Mesenteric fat pad (tissue), 1 donor: Measurements from ENCODE around the gene EXOSC2. TPM values are rescaled to one million over a fixed set of nuclear protein-coding genes. Genes with fewer than 3 reads are reported as not detected.

Experiments used
- DNase-seq: peaks from one replicate; pipeline ENCODE4 v3.0.0-alpha.2; 2020; ENCODE audit warnings: low spot score
- total RNA-seq: library from RNA; stranded (reverse); fragmentation: NEBNext Ultra II Directional; extraction: Animal tissue kit (Norgen Biotek cat#: 25700); gene quantifications from one replicate; pipeline ENCODE4 v1.2.1, GENCODE V29; 2021
- donor health status: DM: yes; HTN: yes; CAD: no.

The EXOSC2 gene
- total RNA-seq, 1 donor from 2014 or later, result 21.2 TPM

DNA sequence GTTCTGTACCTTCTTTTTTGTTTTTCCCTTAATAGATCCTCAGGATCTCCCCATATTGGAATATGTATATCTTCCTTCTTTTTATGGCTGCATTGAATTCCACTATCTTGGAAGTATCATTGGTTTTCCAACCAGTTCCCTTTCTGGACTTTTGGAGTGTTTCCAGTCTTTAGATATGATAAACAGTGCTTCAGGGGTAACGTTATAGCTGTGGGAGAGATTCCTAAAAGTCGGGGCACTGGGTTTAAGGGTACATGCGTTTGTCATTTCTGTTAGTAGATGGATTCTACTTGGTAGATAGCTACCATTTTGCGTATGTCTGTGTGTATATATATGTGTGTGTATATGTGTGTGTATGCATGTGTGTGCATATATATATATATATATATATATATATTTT, 42.0 kb downstream of the EXOSC2 start:
- DNase-seq, result no peak

DNA sequence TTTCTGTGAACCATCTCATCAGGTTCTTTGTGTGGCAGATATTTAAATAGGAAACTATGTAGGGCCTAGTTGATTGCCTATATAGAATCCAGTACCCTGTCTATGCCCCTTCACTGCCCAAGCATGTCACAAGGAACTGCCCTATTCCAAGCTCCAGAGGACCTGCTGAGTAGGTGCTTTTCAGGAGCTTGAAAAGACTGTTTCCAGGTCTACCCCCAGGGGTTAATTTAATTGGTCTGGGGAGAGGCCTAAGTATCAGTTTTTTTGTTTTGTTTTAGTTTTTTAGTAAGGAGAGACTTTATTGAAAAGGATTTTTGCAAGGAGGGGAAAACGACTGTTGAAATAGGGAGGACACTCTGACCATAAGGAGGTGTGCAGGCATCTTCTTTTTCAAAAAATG, 43.3 kb downstream of the EXOSC2 start:
- no peak for DNase-seq

DNA sequence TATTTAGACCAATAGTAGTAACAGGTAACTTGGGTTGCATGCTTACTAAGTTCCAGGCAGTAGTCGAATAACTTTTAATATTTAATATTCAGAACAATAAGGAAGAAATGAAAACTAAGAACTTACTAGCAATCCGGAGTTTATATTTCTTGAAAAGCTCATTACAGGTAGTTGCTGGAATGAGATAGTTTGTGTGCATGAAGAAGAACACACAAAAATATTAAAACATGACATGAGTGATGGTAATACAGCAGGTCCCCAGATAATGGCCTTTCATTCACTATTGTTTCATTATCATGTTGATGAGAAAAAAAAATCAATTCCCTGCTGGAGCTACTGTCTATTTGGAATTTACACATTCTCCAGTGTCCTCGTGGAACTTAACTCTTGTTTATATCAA, 44.7 kb downstream of the EXOSC2 start:
- no peak for DNase-seq

DNA sequence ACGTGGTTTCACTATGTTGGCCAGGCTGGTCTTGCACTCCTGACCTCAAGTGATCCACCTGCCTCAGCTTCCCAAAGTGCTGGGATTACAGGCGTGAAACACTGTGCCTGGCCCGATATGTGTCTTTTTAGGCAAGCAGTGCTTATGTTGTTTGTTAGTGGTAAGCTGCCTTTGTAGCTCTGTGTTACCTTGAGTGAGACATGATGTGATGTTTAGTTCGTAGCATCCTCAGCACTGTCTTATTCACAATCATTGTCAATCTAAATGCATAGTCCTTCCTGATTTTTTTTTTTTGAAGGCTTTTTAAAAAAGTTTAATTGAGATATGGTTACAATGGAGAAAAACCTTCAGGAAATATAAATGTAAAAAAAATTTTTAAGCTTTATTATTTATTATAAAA, 45.5 kb downstream of the EXOSC2 start:
- no peak for DNase-seq

DNA sequence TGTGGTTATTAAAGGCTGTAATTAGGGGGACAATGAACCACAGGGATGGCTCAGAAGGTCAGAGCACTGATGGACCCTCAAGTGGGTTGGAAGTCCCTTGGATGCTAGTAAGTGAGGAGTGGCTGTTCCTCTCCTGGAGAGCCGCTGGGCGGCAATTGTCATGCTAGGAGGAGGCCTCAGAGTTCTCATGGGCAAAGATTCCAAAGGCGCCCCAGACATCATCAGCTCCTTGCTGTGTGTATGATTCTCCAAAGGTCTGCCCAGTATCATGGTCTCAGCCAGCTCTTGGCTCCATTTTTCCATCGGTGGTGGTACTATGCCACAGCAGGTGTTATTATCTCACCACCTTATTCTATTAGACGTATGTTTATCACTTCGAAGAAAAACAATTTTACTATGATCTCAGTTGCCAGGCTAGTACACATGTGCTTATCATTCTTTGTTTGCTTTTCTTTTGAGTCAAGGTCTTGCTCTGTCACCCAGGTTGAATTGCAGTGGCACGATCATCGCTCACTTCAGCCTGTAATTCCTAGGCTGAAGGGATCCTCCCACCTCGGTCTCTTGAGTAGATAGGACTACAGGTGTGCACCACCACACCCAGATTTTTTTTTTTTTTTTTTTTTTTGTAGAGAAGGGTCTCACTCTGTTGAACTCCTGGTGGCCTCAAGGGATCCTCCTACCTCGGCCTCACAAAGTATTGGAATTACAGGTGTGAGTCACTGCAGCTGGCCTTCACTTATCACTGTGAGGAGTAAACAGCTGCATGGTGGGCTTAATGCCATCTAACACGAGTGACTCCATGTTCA, 46.8 kb downstream of the EXOSC2 start:
- no peak for DNase-seq

DNA sequence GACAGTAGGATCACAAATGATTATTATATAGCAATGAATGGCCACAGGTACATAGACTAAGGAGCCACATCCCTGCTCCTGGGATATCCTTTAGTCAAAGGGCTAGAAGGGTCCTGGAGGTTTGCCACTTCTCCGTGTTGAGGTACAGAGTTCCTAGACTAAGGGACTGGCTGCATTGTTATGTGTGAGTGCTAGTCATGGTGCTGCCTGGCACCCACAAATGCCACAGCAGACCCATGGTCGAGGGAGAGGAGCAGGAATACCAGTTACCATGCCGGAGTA, 47.4 kb downstream of the EXOSC2 start:
- no peak for DNase-seq

DNA sequence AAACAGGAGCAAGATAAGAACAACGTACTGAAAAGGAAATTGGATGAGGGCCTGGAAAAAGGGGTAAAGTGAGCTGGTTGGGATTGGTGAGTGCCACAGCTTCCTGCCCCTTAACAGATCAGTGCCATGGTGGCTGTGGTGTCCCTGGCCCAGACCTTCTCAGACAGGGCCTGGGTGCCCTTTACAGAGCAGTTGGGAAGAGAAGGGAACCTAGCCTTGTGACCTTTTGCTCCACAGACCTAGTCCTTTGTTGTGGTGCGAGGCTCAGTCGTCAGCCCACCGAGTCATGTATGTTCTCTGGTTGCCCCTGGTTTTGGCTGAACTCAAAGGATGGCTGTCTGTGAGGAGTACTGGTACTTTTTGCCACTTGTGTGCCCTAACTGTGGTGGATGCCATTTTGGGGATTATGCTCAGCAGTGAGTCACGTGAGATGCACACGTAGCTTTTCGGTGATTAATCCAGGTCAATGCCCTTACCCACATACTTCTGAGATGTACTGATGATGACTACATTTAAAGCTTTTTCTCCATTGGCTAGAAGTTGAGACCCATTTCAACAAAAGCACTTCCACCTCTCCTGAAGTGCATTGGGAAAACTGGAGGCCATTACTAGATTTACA, 48.4 kb downstream of the EXOSC2 start:
- DNase-seq, result no peak

DNA sequence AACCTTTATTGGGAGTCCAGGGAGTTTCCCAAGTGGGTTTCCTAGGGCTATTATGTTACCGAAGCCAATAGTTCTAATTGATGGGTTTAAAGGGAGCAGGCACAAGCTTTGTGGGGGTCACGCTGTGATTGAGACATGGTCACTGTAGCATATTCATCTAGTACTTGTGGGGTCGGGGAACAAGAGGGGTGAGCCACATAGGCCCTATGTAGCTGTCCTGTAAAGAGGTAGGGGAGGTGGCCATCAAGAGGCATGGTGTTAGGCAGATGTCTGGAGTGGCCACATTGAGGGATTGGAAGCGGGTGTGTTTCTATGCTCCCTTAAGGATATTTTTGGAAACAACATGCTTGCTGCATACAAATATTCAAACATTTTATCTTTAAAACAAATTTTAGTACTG, 50.1 kb downstream of the EXOSC2 start:
- no peak for DNase-seq

DNA sequence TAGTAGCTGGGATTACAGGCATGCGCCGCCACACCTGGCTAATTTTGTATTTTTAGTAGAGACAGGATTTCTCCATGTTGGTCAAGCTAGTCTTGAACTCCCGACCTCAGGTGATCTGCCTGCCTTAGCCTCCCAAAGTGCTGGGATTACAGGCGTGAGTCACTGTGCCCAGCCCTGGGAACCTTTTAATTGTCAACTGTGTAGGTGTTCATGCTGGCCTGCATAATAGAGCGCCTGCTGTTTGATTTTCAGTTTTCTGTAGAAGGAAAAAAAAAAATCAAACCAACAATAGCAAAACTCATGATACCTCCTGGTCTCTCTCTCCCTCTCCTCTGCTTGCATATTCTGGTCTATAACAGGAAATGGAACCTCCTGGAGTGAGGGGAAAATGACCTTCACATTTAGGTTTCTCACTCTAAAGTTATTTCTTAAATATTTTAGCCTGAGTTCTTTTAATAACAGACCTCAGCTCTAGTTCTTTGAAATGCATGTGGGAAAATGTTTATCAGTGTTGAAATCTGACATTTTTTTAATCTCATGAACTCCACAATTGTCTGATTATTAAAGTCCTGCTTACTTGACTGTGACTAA, 51.7 kb downstream of the EXOSC2 start:
- DNase-seq, result no peak

DNA sequence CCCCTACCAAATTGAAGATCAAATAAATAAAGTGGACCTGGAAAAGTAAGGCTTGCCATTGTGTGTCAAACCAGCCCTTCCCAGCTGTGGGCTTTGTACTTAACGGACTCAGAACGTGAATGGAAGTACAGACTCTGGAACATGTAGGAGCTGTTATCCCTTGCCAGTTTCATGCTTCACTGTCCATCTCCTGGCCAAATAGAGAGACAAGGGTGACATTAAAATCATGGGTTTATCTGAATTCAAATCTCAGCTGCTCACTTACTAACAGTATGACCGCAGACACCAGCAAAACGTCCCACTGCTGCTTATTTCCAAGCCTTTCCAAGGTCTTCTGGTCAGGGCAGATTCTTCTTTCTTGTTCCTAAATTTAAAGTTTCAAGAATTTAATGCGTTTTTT, 52.2 kb downstream of the EXOSC2 start:
- no peak for DNase-seq

DNA sequence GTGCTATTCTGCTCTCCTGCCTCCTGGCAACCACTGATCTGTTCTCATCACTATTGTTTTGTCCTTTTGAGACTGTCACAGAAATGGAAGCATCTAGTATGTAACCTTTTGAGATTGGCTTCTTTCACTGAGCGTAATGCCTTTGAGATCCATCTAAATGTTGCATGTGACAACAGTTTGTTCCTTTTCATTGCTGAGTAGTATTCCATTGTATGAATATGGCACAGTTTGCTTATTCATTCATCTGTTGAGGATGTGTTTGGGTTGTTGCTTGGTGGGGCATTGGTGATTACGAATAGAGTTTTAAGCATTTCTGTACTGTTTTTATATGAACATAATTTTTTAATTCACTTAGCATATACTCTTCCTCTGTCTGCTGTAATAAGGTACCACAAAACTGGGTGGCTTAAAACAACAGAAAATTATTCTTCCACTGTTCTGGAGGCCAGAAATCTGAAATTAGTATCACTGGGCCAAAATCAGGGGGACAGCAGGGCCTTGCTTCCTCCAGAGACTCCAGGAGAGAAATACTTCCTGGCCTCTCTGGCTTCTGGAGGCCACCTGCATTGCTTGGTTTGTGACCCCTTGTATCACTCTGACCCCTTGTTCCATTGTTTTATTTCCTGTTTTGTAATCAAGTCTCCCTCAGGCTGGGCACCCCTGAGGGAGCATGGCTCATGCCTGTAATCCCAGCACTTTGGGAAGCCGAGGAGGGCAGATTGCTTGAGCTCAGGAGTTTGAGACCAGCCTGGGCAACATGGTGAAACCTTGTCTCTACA, 53.0 kb downstream of the EXOSC2 start:
- DNase-seq, result no peak

DNA sequence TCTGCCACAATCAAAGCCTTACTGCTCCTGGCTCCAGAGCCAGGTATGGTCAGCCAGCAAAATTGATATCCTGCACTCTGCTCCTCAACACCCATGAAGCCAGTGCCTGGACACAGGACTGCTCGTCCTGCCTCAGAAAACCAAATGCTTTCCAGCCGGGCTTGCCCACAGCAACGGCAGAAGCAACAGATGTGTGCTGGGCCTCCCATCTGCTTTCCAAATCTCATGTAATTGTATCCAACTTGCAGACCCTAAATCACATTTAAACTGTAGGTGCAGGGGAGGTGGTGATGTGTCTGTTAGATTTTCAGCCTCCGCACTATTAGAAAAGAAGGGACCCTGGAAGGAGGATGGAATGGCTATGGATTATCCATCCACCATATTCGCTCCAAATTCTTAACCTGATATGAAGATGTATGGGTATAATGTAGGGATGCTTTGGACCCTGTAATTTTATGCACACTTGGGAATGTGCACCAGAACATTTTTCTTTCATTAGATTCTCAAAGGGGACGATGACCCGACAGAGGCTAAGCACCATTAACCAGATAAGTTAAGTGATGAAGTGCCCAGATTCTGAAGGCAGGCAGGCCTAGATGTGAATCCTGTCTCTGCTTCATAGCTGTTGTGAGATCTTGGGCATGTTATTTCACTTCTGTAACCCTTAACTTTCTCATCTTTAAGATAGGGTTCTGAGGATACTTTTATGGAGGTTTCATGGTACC, 58.2 kb downstream of the EXOSC2 start:
- DNase-seq, result no peak

Other genes with a start within 250 kb of the EXOSC2 start
- 304 TPM for gene ASS1, start 248.8 kb upstream of the EXOSC2 start, total RNA-seq
- 49.5 TPM for gene FUBP3, start 114.2 kb upstream of the EXOSC2 start, total RNA-seq
- gene PRDM12, start 29.2 kb upstream of the EXOSC2 start, total RNA-seq, result not detected
- gene ABL1, start 141.5 kb downstream of the EXOSC2 start, total RNA-seq, result 92.4 TPM
- not detected for gene QRFP, start 203.0 kb downstream of the EXOSC2 start, total RNA-seq
- gene FIBCD1, start 245.5 kb downstream of the EXOSC2 start, total RNA-seq, result not detected